Skeletal muscle tissue (tissue), 4 donors: Measurements from ENCODE around the gene SCGB1A1. TPM values are rescaled to one million over a fixed set of nuclear protein-coding genes. Genes with fewer than 3 reads are reported as not detected.
A peak's percentile ranks its signal among the peaks of the same experiment; 100 is the strongest.

Source experiments
- H3K27ac ChIP-seq: one replicate; pipeline ENCODE4 v1.7.0; 2013; ENCODE audit warnings: mild to moderate bottlenecking, low read depth, low read length, inconsistent platforms
- H3K27me3 ChIP-seq, 3 donors: one replicate each; pipeline ENCODE4 v1.7.0; 2013; ENCODE audit warnings: low read length in 3 of 3; ENCODE audit not compliant: control insufficient read depth in 3 of 3, insufficient read depth in 3 of 3
- H3K36me3 ChIP-seq, 3 donors: one replicate each; pipeline ENCODE4 v1.7.0; 2013; ENCODE audit warnings: low read length in 3 of 3; ENCODE audit not compliant: control insufficient read depth in 3 of 3, insufficient read depth in 3 of 3
- H3K4me1 ChIP-seq, 3 donors: one replicate each; pipeline ENCODE4 v1.7.0; 2013; ENCODE audit warnings: low read length in 3 of 3, mild to moderate bottlenecking in 3 of 3; ENCODE audit not compliant: control insufficient read depth in 3 of 3, insufficient read depth in 3 of 3
- H3K4me3 ChIP-seq, 3 donors: one replicate each; pipeline ENCODE4 v1.7.0; 2013; ENCODE audit warnings: low read length in 3 of 3
- H3K9ac ChIP-seq, 3 donors: one replicate each; pipeline ENCODE4 v1.7.0; 2013; ENCODE audit warnings: low read length in 3 of 3, mild to moderate bottlenecking in 3 of 3, moderate library complexity in 2 of 3, low read depth in 1 of 3
- H3K9me3 ChIP-seq, 3 donors: one replicate each; pipeline ENCODE4 v1.7.0; 2013; ENCODE audit warnings: low read length in 3 of 3; ENCODE audit not compliant: control insufficient read depth in 3 of 3
- total RNA-seq: library from RNA; depleted of rRNA; stranded (reverse); fragments of >200 nt; gene quantifications from one replicate; pipeline ENCODE4 v1.2.3, GENCODE V29; 2014
- donor health status: Osteomylitis.

Gene SCGB1A1
- total RNA-seq, 1 donor from 2014 or later, result not detected

DNA sequence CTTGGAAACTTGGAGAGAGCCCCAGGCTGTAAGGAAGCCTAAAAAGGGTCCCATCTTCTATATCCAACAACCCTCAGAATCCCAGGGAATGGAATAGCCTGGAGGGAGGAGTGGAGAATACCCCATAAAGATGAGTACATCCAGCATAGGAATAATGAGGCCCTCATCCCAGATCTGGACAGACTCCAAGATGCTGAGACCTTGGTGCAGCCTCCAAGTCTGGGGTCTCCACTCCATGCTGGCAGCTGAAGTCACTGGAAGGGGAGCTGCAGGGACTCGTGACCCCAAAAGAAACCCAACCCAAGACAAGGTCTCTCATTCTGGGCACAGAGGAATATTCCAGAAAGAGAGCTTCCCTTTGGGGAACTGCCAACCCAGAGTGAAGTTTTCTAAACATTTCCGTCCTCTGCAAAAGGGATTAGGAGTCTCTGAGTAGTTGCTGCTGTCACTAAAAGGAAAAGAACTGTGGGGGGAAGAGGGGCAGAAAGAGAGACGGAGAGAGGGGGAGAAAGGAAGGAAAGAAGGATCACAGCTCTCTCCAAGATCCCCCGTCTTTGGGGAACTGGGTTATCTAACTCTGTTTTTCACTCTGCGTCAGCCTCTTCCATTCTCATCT lies 589 bp downstream of the SCGB1A1 start:
- no peaks in the 10 kb centered on the region for H3K9me3 ChIP-seq
- H3K36me3 ChIP-seq, result no peaks in the 10 kb centered on the region
- H3K27me3 ChIP-seq, result no peaks in the 10 kb centered on the region
- H3K27ac ChIP-seq, result peak overlapping the region; percentile 36
- H3K4me3 ChIP-seq, result no peak overlapping the region
- H3K4me1 ChIP-seq, result peaks cover 8 to 9% (median 8%) of the 10 kb centered on the region in 3 donors
- no peak overlapping the region for H3K9ac ChIP-seq

GRCh38 chr11:62419943-62420342 lies 1.1 kb downstream of the SCGB1A1 start:
- H3K27ac ChIP-seq, result no peak overlapping the region
- H3K36me3 ChIP-seq, result no peaks in the 10 kb centered on the region
- H3K4me3 ChIP-seq, result no peak overlapping the region
- no peaks in the 10 kb centered on the region for H3K9me3 ChIP-seq
- H3K27me3 ChIP-seq, result no peaks in the 10 kb centered on the region
- no peak overlapping the region for H3K9ac ChIP-seq
- H3K4me1 ChIP-seq, result peaks cover 9 to 12% (median 11%) of the 10 kb centered on the region in 3 donors

DNA sequence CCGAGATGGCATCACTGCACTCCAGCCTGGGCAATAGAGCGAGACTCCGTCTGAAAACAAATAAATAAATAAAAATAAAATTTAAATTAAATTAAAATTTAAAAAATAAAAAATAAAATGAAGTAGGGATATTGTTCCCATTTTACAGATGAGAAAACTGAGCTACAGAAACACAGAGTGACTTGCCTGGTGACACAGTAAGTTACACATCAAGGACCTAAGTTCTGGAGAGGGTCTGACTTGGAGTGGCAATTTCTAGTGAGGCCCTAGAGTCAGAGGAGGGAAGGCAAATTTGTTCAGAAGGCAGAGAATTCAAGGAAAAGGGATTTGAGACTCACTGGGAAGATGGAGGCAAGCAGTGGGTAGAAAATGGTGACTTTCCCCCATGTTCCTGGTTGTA lies 2.0 kb downstream of the SCGB1A1 start:
- H3K27ac ChIP-seq, result no peak overlapping the region
- H3K27me3 ChIP-seq, result no peaks in the 10 kb centered on the region
- H3K9ac ChIP-seq, result no peak overlapping the region
- no peak overlapping the region for H3K4me3 ChIP-seq
- peaks cover 9 to 12% (median 11%) of the 10 kb centered on the region in 3 donors for H3K4me1 ChIP-seq
- no peaks in the 10 kb centered on the region for H3K36me3 ChIP-seq
- H3K9me3 ChIP-seq, result no peaks in the 10 kb centered on the region

DNA sequence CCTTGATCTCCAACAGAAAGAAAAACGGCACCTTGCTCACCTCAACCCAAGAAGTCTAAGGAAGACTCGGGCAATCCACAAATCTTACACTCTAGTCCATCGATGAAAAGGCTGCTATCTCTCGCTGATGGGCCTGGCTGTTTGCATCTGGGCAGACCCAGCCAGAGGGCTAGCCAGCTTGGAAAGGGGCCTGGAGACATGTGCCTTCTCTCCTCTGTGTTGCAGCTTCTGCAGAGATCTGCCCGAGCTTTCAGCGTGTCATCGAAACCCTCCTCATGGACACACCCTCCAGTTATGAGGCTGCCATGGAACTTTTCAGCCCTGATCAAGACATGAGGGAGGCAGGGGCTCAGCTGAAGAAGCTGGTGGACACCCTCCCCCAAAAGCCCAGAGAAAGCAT lies 3.2 kb downstream of the SCGB1A1 start:
- Histone ChIP-seq H3K4me3 (no peak overlapping the region), H3K4me1 (peaks cover 9 to 19% (median 11%) of the 10 kb centered on the region in 3 donors), H3K36me3 (no peaks in the 10 kb centered on the region), H3K9ac (no peak overlapping the region), H3K27me3 (no peaks in the 10 kb centered on the region), H3K9me3 (no peaks in the 10 kb centered on the region), H3K27ac (no peak overlapping the region)

DNA sequence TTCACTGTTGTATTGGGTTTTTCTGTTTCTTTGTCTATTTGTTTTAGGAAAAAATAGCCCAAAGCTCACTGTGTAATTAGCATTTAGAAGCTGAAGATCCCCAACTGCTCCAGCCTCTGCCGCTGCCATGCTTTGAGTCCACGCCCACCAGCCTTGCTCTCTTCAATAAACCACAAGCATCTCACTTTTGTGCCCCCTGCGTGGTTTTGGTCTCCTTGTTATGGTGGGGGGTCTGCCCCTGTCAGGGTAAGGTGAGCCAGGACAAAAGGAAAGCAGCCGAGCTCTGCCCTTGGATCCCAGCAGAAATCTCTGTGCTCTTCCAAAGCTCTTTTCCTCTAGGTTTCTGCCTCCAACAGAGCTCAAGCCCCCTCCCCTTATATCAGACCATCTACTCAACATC lies 4.2 kb downstream of the SCGB1A1 start:
- H3K27me3 ChIP-seq, result no peaks in the 10 kb centered on the region
- no peaks in the 10 kb centered on the region for H3K9me3 ChIP-seq
- H3K4me1 ChIP-seq, result peaks cover 11 to 19% (median 12%) of the 10 kb centered on the region in 3 donors
- no peak overlapping the region for H3K9ac ChIP-seq
- no peak overlapping the region for H3K27ac ChIP-seq
- no peak overlapping the region for H3K4me3 ChIP-seq
- H3K36me3 ChIP-seq, result no peaks in the 10 kb centered on the region

GRCh38 chr11:62427630-62428233 lies 8.9 kb downstream of the SCGB1A1 start:
- Histone ChIP-seq H3K27me3 (no peaks in the 10 kb centered on the region), H3K9ac (no peak overlapping the region), H3K4me1 (peaks cover 6 to 11% (median 6%) of the 10 kb centered on the region in 3 donors), H3K36me3 (no peaks in the 10 kb centered on the region), H3K9me3 (no peaks in the 10 kb centered on the region), H3K4me3 (no peak overlapping the region), H3K27ac (no peak overlapping the region)

- H3K36me3 ChIP-seq, result no peaks in the 10 kb centered on the region
- no peaks in the 10 kb centered on the region for H3K9me3 ChIP-seq
- no peak overlapping the region for H3K27ac ChIP-seq
- H3K4me3 ChIP-seq, result no peak overlapping the region
- H3K9ac ChIP-seq, result no peak overlapping the region
- no peaks in the 10 kb centered on the region for H3K27me3 ChIP-seq
- peaks cover 6 to 11% (median 6%) of the 10 kb centered on the region in 3 donors for H3K4me1 ChIP-seq
Measured at GRCh38 chr11:62428871-62429560, 10.2 kb downstream of the SCGB1A1 start.

DNA sequence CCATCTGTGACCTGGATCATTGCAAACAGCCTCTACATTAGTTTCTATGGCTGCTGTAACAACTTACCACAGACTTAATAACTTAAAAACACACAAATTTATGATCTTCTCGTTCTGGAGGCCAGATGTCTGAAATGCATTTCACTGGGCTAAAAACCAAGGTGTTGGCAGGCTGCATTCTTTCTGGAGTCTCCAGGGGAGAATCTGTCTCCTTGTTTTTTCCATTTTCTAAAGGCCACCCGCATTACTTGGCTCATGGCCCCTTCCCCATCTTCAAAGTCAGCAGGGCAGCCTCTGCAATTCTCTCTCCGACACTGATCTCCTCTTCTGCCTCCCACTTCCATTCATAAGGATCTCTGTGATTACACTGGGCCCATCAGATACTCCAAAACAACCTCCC lies 11.6 kb downstream of the SCGB1A1 start:
- no peak overlapping the region for H3K9ac ChIP-seq
- no peaks in the 10 kb centered on the region for H3K27me3 ChIP-seq
- no peaks in the 10 kb centered on the region for H3K36me3 ChIP-seq
- peaks cover 4 to 12% (median 6%) of the 10 kb centered on the region in 3 donors for H3K4me1 ChIP-seq
- peak overlapping the region; percentile 2 for H3K27ac ChIP-seq
- H3K4me3 ChIP-seq, result no peak overlapping the region
- no peaks in the 10 kb centered on the region for H3K9me3 ChIP-seq

DNA sequence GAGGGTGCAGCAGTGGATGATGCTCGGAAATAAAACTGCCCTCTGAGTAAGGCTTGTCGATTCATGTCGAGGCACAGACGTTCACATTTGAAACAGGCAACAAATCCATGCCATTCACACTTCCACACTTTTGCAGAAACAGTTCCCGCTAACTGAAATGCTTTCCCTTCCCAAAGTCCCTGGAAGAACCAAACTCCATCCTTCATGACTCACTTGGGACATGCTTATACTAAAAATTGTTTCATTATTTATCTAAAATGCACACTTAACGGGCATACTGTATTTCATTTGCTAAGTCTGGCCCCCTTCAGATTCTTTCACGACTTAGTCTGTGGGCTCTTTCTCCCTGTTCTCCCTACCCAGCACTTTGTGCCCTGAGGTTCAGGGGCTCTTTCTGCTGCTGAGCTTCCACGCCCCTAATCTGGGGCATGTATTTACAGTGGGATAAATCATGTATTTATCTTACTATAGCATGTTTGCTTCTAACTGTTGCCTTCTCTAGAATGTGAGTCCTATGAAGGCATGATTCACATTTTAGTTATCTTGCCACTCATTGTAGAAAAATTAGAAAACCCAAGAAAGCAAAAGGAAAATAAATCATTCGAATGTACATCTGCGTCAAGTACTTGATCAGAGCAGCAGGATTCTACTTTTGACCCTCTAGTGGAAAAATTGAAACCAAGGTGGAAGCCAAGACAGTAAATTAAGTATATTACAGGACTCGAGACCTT lies 12.5 kb downstream of the SCGB1A1 start:
- H3K27ac ChIP-seq, result no peak overlapping the region
- H3K4me3 ChIP-seq, result no peak overlapping the region
- H3K27me3 ChIP-seq, result no peaks in the 10 kb centered on the region
- no peak overlapping the region for H3K9ac ChIP-seq
- H3K9me3 ChIP-seq, result no peaks in the 10 kb centered on the region
- peaks cover 4 to 10% (median 6%) of the 10 kb centered on the region in 3 donors for H3K4me1 ChIP-seq
- no peaks in the 10 kb centered on the region for H3K36me3 ChIP-seq
